WTC11 (cell line): ENCODE measurements around the gene ARHGAP19. TPM values are rescaled to one million over a fixed set of nuclear protein-coding genes. Genes with fewer than 3 reads are reported as not detected.
"Not testable (repeated sequence)": the region's sequence is repeated elsewhere in the genome, so short reads cannot be mapped to it uniquely, and the experiment has no call there.

Source experiments
- ATAC-seq: fragments of 200-7000 bp; cut with Tn5 transposase; 2 replicates; pipeline ENCODE4 v1.10.0; 2021; ENCODE audit warnings: mild to moderate bottlenecking, moderate library complexity
- CTCF ChIA-PET: fragments of 300-600 bp; sonication (Branson Sonifier 250); formaldehyde crosslinking; loops from one replicate; lab custom pipeline; 2021; ENCODE audit warnings: antibody characterized with exemption; lab: Charles Lee
- POLR2A ChIA-PET: fragments of 350-600 bp; sonication (Branson Sonifier 250); formaldehyde crosslinking; loops from one replicate; lab custom pipeline; 2021; ENCODE audit warnings: antibody characterized with exemption; lab: Charles Lee
- DNase-seq: peaks from one replicate; pipeline ENCODE4 v3.0.0; 2021; ENCODE audit warnings: low spot score
- H3K27ac Mint-ChIP-seq: 2 replicates; pipeline ENCODE4 v1.8.0; 2021; ENCODE audit warnings: mixed read lengths
- H3K27me3 Mint-ChIP-seq: 2 replicates; pipeline ENCODE4 v1.8.0; 2021; ENCODE audit warnings: low read depth, mild to moderate bottlenecking, moderate library complexity, mixed read lengths
- H3K36me3 Mint-ChIP-seq: 2 replicates; pipeline ENCODE4 v1.8.0; 2021; ENCODE audit warnings: mixed read lengths
- H3K4me1 Mint-ChIP-seq: 2 replicates; pipeline ENCODE4 v1.8.0; 2022; ENCODE audit warnings: mixed read lengths
- H3K4me3 Mint-ChIP-seq: 2 replicates; pipeline ENCODE4 v1.8.0; 2021; ENCODE audit warnings: mild to moderate bottlenecking, moderate library complexity, mixed read lengths
- H3K9me3 Mint-ChIP-seq: 2 replicates; pipeline ENCODE4 v1.8.0; 2021; ENCODE audit warnings: mixed read lengths
- EMX1 ChIP-seq: fragments of 250-450 bp; sonication (Bioruptor Pico); IDR thresholded peaks from 2 replicates; pipeline ENCODE4 v1.8.0; 2021; ENCODE audit warnings: mild to moderate bottlenecking
- ESRRA ChIP-seq: sonication (generic); formaldehyde crosslinking; IDR thresholded peaks from 2 replicates; pipeline ENCODE4 v1.8.1; 2022; ENCODE audit warnings: mild to moderate bottlenecking, missing genetic modification reagents, borderline replicate concordance
- GABPB1 ChIP-seq: sonication (generic); formaldehyde crosslinking; IDR thresholded peaks from 2 replicates; pipeline ENCODE4 v1.8.1; 2023; ENCODE audit warnings: mild to moderate bottlenecking, missing genetic modification reagents
- IRF2 ChIP-seq: sonication (generic); formaldehyde crosslinking; IDR thresholded peaks from 2 replicates; pipeline ENCODE4 v1.8.0; 2022; ENCODE audit warnings: low read depth, missing genetic modification reagents, borderline replicate concordance
- NFE2L1 ChIP-seq: sonication (generic); formaldehyde crosslinking; IDR thresholded peaks from 2 replicates; pipeline ENCODE4 v1.8.1; 2023; ENCODE audit warnings: missing genetic modification reagents
- NR3C1 ChIP-seq: sonication (generic); formaldehyde crosslinking; conservative IDR thresholded peaks from 2 replicates; pipeline ENCODE4 v1.8.1; 2023; ENCODE audit warnings: low read depth, mild to moderate bottlenecking, missing genetic modification reagents
- RORB ChIP-seq: fragments of 250-450 bp; sonication (Bioruptor Pico); IDR thresholded peaks from 2 replicates; pipeline ENCODE4 v1.9.0; 2021; ENCODE audit warnings: mild to moderate bottlenecking
- SMAD3 ChIP-seq: sonication (generic); formaldehyde crosslinking; IDR thresholded peaks from 2 replicates; pipeline ENCODE4 v1.8.0; 2022; ENCODE audit warnings: missing genetic modification reagents, mild to moderate bottlenecking, borderline replicate concordance
- ZNF121 ChIP-seq: sonication (generic); formaldehyde crosslinking; IDR thresholded peaks from 2 replicates; pipeline ENCODE4 v1.8.0; 2023; ENCODE audit warnings: missing genetic modification reagents
- total RNA-seq: library from RNA; stranded (reverse); gene quantifications from 3 replicates; pipeline ENCODE4 v1.2.3, GENCODE V29; 2021
- TF ChIP-seq, protein P1 (sequence below): sonication (generic); formaldehyde crosslinking; IDR thresholded peaks from 2 replicates; pipeline ENCODE4 v1.8.0; 2023; ENCODE audit warnings: mild to moderate bottlenecking, missing genetic modification reagents
- TF ChIP-seq, protein P2 (sequence below): sonication (generic); formaldehyde crosslinking; IDR thresholded peaks from 2 replicates; pipeline ENCODE4 v1.8.0; 2022; ENCODE audit warnings: missing genetic modification reagents
- TF ChIP-seq, protein P3 (sequence below): sonication (generic); formaldehyde crosslinking; IDR thresholded peaks from 2 replicates; pipeline ENCODE4 v1.8.1; 2023; ENCODE audit warnings: mild to moderate bottlenecking, missing genetic modification reagents, moderate library complexity
- TF ChIP-seq, protein P4 (sequence below): sonication (generic); formaldehyde crosslinking; IDR thresholded peaks from 2 replicates; pipeline ENCODE4 v1.8.1; 2022; ENCODE audit warnings: low read depth, missing genetic modification reagents, borderline replicate concordance
- TF ChIP-seq, protein P5 (sequence below): fragments of 250-450 bp; sonication (Bioruptor Pico); IDR thresholded peaks from 2 replicates; pipeline ENCODE4 v1.9.0; 2021; ENCODE audit warnings: moderate library complexity, mild to moderate bottlenecking, inconsistent platforms, borderline replicate concordance

The ARHGAP19 gene
- total RNA-seq, 1 experiment from 2014 or later: 42.2 TPM

DNA sequence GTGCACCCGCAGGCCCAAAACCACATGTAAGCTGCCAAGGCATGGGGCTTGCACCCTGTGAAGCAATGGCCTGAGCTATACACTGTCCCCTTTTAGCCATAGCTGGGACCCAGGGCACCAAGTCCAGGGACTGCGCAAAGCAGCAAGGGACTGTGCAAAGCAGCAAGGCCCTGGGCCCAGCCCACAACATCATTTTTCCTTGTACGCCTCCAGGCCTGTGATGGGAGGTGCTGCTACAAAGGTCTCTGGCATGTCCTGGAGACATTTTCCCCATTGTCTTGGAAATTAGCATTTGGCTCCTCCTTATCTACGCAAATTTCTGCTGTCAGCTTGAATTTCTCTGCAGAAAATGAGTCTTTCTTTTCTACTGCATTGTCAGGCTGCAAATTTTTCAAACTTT lies 24.8 kb downstream of the ARHGAP19 start (continued):
- TF ChIP-seq, protein P1, sequence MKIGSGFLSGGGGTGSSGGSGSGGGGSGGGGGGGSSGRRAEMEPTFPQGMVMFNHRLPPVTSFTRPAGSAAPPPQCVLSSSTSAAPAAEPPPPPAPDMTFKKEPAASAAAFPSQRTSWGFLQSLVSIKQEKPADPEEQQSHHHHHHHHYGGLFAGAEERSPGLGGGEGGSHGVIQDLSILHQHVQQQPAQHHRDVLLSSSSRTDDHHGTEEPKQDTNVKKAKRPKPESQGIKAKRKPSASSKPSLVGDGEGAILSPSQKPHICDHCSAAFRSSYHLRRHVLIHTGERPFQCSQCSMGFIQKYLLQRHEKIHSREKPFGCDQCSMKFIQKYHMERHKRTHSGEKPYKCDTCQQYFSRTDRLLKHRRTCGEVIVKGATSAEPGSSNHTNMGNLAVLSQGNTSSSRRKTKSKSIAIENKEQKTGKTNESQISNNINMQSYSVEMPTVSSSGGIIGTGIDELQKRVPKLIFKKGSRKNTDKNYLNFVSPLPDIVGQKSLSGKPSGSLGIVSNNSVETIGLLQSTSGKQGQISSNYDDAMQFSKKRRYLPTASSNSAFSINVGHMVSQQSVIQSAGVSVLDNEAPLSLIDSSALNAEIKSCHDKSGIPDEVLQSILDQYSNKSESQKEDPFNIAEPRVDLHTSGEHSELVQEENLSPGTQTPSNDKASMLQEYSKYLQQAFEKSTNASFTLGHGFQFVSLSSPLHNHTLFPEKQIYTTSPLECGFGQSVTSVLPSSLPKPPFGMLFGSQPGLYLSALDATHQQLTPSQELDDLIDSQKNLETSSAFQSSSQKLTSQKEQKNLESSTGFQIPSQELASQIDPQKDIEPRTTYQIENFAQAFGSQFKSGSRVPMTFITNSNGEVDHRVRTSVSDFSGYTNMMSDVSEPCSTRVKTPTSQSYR (CRISPR knock-in tag): no peak
- no peak for TF ChIP-seq NFE2L1 (CRISPR knock-in tag)

DNA sequence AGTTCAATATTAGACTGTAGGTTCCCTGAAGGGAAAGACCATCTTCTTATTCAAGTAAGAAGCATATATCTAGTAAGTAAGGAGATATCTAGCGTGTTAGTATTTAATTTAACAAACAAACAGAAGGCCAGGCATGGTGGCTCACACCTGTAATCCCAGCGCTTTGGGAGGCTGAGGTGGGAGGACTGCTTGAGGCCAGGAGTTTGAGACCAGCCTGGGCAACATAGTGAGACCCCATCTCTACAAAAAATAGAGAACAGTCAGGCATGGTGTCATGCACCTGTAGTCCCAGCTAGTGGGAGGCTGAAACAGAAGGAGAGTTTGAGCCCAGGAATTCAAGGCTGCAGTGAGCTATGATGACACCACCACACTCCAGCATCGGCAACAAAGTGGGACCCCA lies 27.3 kb downstream of the ARHGAP19 start:
- ATAC-seq, CTCF ChIA-PET, H3K4me3 Mint-ChIP-seq, H3K27me3 Mint-ChIP-seq, DNase-seq: not testable (repeated sequence)
- H3K9me3 Mint-ChIP-seq: peaks cover 12% of the 10 kb centered on the region; the same call in 1 of the 2 replicates
- POLR2A ChIA-PET: interaction anchor here (1.1 kb wide), 1 partner anchor 27 kb away, joined by 3 read pairs; the partner anchor contains the start of gene ARHGAP19
- H3K27ac Mint-ChIP-seq: 0 out of 2 replicates have a peak overlapping the region, but pooled peaks have one; percentile 47
- 0 out of 2 replicates have a peak, but pooled peaks have one; percentile 62 for TF ChIP-seq ZNF121 (CRISPR knock-in tag)
- H3K36me3 Mint-ChIP-seq: peaks cover 24% of the 10 kb centered on the region
- H3K4me1 Mint-ChIP-seq: peaks cover 32% of the 10 kb centered on the region

DNA sequence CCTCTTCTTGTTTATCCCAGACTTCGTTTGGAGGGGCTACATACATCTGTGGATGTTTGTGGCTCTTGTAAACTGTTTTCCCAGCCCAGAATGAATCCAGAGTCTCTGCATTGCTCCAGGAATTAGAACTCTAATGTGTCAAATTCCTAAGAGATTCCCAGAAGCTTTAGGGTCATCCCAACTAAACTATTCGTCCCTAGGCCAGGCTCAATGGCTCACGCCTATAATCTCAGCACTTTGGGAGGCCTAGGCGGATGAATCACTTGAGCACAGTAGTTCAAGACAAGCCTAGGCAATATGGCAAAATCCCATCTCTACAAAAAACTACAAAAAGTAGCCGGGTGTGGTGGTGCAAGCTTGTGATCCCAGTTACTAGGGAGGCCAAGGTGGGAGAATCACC lies 28.5 kb downstream of the ARHGAP19 start:
- DNase-seq: no peak
- CTCF ChIA-PET: interaction anchor here (1.5 kb wide), 1 partner anchor 227 kb away, joined by 3 read pairs; no protein-coding TSS in a partner anchor

More for the DNA sequence above, 28.5 kb downstream of the ARHGAP19 start:
- Mint-ChIP-seq H3K27ac (no peak overlapping the region), H3K36me3 (peaks cover 26% of the 10 kb centered on the region), H3K4me1 (peaks cover 31% of the 10 kb centered on the region), H3K9me3 (peaks cover 10% of the 10 kb centered on the region; the same call in 1 of the 2 replicates)
- TF ChIP-seq NFE2L1 (CRISPR knock-in tag) (no peak), EMX1 (no peak), GABPB1 (CRISPR knock-in tag) (no peak), IRF2 (CRISPR knock-in tag) (no peak), NR3C1 (CRISPR knock-in tag) (no peak), RORB (CRISPR knock-in tag) (no peak), ESRRA (CRISPR knock-in tag) (no peak), SMAD3 (no peak)
- TF ChIP-seq, protein P2, sequence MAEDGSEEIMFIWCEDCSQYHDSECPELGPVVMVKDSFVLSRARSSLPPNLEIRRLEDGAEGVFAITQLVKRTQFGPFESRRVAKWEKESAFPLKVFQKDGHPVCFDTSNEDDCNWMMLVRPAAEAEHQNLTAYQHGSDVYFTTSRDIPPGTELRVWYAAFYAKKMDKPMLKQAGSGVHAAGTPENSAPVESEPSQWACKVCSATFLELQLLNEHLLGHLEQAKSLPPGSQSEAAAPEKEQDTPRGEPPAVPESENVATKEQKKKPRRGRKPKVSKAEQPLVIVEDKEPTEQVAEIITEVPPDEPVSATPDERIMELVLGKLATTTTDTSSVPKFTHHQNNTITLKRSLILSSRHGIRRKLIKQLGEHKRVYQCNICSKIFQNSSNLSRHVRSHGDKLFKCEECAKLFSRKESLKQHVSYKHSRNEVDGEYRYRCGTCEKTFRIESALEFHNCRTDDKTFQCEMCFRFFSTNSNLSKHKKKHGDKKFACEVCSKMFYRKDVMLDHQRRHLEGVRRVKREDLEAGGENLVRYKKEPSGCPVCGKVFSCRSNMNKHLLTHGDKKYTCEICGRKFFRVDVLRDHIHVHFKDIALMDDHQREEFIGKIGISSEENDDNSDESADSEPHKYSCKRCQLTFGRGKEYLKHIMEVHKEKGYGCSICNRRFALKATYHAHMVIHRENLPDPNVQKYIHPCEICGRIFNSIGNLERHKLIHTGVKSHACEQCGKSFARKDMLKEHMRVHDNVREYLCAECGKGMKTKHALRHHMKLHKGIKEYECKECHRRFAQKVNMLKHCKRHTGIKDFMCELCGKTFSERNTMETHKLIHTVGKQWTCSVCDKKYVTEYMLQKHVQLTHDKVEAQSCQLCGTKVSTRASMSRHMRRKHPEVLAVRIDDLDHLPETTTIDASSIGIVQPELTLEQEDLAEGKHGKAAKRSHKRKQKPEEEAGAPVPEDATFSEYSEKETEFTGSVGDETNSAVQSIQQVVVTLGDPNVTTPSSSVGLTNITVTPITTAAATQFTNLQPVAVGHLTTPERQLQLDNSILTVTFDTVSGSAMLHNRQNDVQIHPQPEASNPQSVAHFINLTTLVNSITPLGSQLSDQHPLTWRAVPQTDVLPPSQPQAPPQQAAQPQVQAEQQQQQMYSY (CRISPR knock-in tag): no peak
- TF ChIP-seq, protein P3, sequence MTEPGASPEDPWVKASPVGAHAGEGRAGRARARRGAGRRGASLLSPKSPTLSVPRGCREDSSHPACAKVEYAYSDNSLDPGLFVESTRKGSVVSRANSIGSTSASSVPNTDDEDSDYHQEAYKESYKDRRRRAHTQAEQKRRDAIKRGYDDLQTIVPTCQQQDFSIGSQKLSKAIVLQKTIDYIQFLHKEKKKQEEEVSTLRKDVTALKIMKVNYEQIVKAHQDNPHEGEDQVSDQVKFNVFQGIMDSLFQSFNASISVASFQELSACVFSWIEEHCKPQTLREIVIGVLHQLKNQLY (CRISPR knock-in tag): no peak
- TF ChIP-seq, protein P4, sequence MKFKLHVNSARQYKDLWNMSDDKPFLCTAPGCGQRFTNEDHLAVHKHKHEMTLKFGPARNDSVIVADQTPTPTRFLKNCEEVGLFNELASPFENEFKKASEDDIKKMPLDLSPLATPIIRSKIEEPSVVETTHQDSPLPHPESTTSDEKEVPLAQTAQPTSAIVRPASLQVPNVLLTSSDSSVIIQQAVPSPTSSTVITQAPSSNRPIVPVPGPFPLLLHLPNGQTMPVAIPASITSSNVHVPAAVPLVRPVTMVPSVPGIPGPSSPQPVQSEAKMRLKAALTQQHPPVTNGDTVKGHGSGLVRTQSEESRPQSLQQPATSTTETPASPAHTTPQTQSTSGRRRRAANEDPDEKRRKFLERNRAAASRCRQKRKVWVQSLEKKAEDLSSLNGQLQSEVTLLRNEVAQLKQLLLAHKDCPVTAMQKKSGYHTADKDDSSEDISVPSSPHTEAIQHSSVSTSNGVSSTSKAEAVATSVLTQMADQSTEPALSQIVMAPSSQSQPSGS (CRISPR knock-in tag): no peak
- TF ChIP-seq, protein P5, sequence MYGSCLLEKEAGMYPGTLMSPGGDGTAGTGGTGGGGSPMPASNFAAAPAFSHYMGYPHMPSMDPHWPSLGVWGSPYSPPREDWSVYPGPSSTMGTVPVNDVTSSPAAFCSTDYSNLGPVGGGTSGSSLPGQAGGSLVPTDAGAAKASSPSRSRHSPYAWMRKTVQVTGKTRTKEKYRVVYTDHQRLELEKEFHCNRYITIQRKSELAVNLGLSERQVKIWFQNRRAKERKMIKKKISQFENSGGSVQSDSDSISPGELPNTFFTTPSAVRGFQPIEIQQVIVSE (CRISPR knock-in tag): no peak
- TF ChIP-seq, all 79 proteins: peak for 0
- H3K27me3 Mint-ChIP-seq: no peaks in the 10 kb centered on the region
- ATAC-seq: no peak; the same call in 1 of the 2 replicates
- POLR2A ChIA-PET: no interaction called here
- H3K4me3 Mint-ChIP-seq: no peak overlapping the region
